ENCODE results near the gene TRIM28. TPM values are rescaled to one million over a fixed set of nuclear protein-coding genes. Genes with fewer than 3 reads are reported as not detected.

TRIM28 gene
- total and polyA plus RNA-seq, 7 experiments from 2014 or later: 55.3 to 564 (median 403) TPM

- ChIA-PET CTCF (no interaction called here), POLR2A (no interaction called here)
- Histone ChIP-seq H3K36me3 (ENCODE audit: control insufficient read depth in 2 of 3, insufficient read depth in 3 of 3, low read length in 3 of 3) (peaks cover 0 to 21% (median 0%) of the 10 kb centered on the region in 3 experiments), H3K9me3 (ENCODE audit: control insufficient read depth in 2 of 3, low read length in 3 of 3) (no peaks in the 10 kb centered on the region), H3K4me3 (ENCODE audit: low read length) (no peak overlapping the region), H3K27me3 (ENCODE audit: control insufficient read depth in 2 of 2, insufficient read depth in 2 of 2, low read length in 2 of 2) (no peaks in the 10 kb centered on the region), H3K27ac (ENCODE audit: low read depth, low read length) (no peak overlapping the region), H3K4me1 (ENCODE audit: control insufficient read depth in 2 of 2, insufficient read depth in 2 of 2, low read length in 2 of 2) (peaks cover 0 to 3% of the 10 kb centered on the region in 2 donors)
- ATAC-seq (no peak), DNase-seq (no peak)
- Mint-ChIP-seq H3K36me3 (peaks cover 2 to 12% (median 5%) of the 10 kb centered on the region in 5 donors), H3K4me3 (no peak overlapping the region), H3K4me1 (peaks cover 2 to 13% (median 3%) of the 10 kb centered on the region in 7 donors), H3K9me3 (no peaks in the 10 kb centered on the region), H3K27ac (peak overlapping the region in 1 of 9 donors; percentile 59), H3K27me3 (no peaks in the 10 kb centered on the region)
- intact Hi-C loops (cut with micrococcal nuclease): no loop called here
These were observed 42.4 kb downstream of the TRIM28 start for GRCh38 chr19:58586133-58586765.

Small RNAs within 50 kb of the gene (microRNA-seq; reads per million reads assigned to microRNA genes)
- not detected for gene MIR6807 (ENCODE audit: borderline microRNAs expressed)

Other genes starting within 250 kb of the TRIM28 start
- 100 to 1,000 TPM in 2 of 5 experiments, 10 to 100 TPM in 3; 59.7 to 122 (median 65.4) TPM for gene ERVK3-1, start 238.7 kb upstream of the TRIM28 start, total RNA-seq
- 10 to 100 TPM; 68.2 to 88.7 TPM for gene ERVK3-1, start 238.7 kb upstream of the TRIM28 start, polyA plus RNA-seq
- gene ZSCAN22, start 217.1 kb upstream of the TRIM28 start, total RNA-seq: 1 to 10 TPM; 1.1 to 6.0 (median 4.5) TPM
- 1 to 10 TPM; 1.3 to 3.6 TPM for gene ZSCAN22, start 217.1 kb upstream of the TRIM28 start, polyA plus RNA-seq
- gene A1BG, start 190.6 kb upstream of the TRIM28 start, total RNA-seq: 10 to 100 TPM in 3 of 5 experiments, 1 to 10 TPM in 2; 7.0 to 21.5 (median 12.4) TPM
- 10 to 100 TPM; 38.0 to 60.1 TPM for gene A1BG, start 190.6 kb upstream of the TRIM28 start, polyA plus RNA-seq
- 1 to 10 TPM; 1.0 to 2.7 (median 1.8) TPM for gene ZNF497, start 181.3 kb upstream of the TRIM28 start, total RNA-seq
- 1 to 10 TPM; 1.9 to 2.9 TPM for gene ZNF497, start 181.3 kb upstream of the TRIM28 start, polyA plus RNA-seq
- gene ZNF837, start 163.0 kb upstream of the TRIM28 start, total RNA-seq: 1 to 10 TPM; 1.4 to 4.3 (median 2.4) TPM
- 10 to 100 TPM in 1 of 2 donors, 1 to 10 TPM in 1; 6.9 to 15.6 TPM for gene ZNF837, start 163.0 kb upstream of the TRIM28 start, polyA plus RNA-seq
- gene RPS5, start 156.8 kb upstream of the TRIM28 start, total RNA-seq: 1,000 to 10,000 TPM in 4 of 5 experiments, 100 to 1,000 TPM in 1; 911 to 1,684 (median 1,502) TPM
- 1,000 to 10,000 TPM; 1,774 to 1,925 TPM for gene RPS5, start 156.8 kb upstream of the TRIM28 start, polyA plus RNA-seq
- under 1 TPM in 4 of 5 experiments, not detected in 1; 0.32 to 0.53 (median 0.50) TPM for gene RNF225, start 148.4 kb upstream of the TRIM28 start, total RNA-seq
- not detected for gene RNF225, start 148.4 kb upstream of the TRIM28 start, polyA plus RNA-seq
- 10 to 100 TPM in 1 of 5 experiments, 1 to 10 TPM in 4; 4.2 to 12.1 (median 8.8) TPM for gene ZNF584, start 135.4 kb upstream of the TRIM28 start, total RNA-seq
- gene ZNF584, start 135.4 kb upstream of the TRIM28 start, polyA plus RNA-seq: 1 to 10 TPM; 6.5 to 7.0 TPM
- 10 to 100 TPM in 2 of 5 experiments, 1 to 10 TPM in 3; 1.2 to 12.9 (median 4.9) TPM for gene ZNF132, start 103.9 kb upstream of the TRIM28 start, total RNA-seq
- gene ZNF132, start 103.9 kb upstream of the TRIM28 start, polyA plus RNA-seq: 1 to 10 TPM; 2.4 to 3.6 TPM
- 10 to 100 TPM in 3 of 5 experiments, 1 to 10 TPM in 2; 9.1 to 13.9 (median 11.8) TPM for gene ZNF324B, start 92.4 kb upstream of the TRIM28 start, total RNA-seq
- 1 to 10 TPM; 1.7 to 3.5 TPM for gene ZNF324B, start 92.4 kb upstream of the TRIM28 start, polyA plus RNA-seq
- gene ZNF324, start 77.0 kb upstream of the TRIM28 start, total RNA-seq: 10 to 100 TPM; 14.2 to 28.0 (median 23.4) TPM
- gene ZNF324, start 77.0 kb upstream of the TRIM28 start, polyA plus RNA-seq: 10 to 100 TPM in 1 of 2 donors, 1 to 10 TPM in 1; 9.3 to 20.8 TPM
- 10 to 100 TPM in 4 of 5 experiments, 1 to 10 TPM in 1; 9.5 to 20.0 (median 15.1) TPM for gene ZNF446, start 67.7 kb upstream of the TRIM28 start, total RNA-seq
- gene ZNF446, start 67.7 kb upstream of the TRIM28 start, polyA plus RNA-seq: 1 to 10 TPM; 3.2 to 6.0 TPM
- gene SLC27A5, start 32.1 kb upstream of the TRIM28 start, total RNA-seq: 10 to 100 TPM in 3 of 5 experiments, 1 to 10 TPM in 2; 5.9 to 14.1 (median 12.6) TPM
- gene SLC27A5, start 32.1 kb upstream of the TRIM28 start, polyA plus RNA-seq: 10 to 100 TPM; 18.4 to 26.9 TPM
- 10 to 100 TPM in 3 of 5 experiments, 1 to 10 TPM in 2; 9.8 to 19.2 (median 17.0) TPM for gene ZBTB45, start 24.3 kb upstream of the TRIM28 start, total RNA-seq
- 1 to 10 TPM; 5.1 to 6.5 TPM for gene ZBTB45, start 24.3 kb upstream of the TRIM28 start, polyA plus RNA-seq
- 100 to 1,000 TPM in 1 of 5 experiments, 10 to 100 TPM in 4; 64.3 to 131 (median 71.2) TPM for gene CHMP2A, start 11.0 kb downstream of the TRIM28 start, total RNA-seq
- 100 to 1,000 TPM; 167 to 193 TPM for gene CHMP2A, start 11.0 kb downstream of the TRIM28 start, polyA plus RNA-seq
- 10 to 100 TPM; 37.1 to 92.1 (median 55.8) TPM for gene UBE2M, start 14.5 kb downstream of the TRIM28 start, total RNA-seq
- gene UBE2M, start 14.5 kb downstream of the TRIM28 start, polyA plus RNA-seq: 1 to 10 TPM; 7.5 to 7.8 TPM
- gene MZF1, start 29.3 kb downstream of the TRIM28 start, total RNA-seq: 10 to 100 TPM; 35.0 to 51.8 (median 44.9) TPM
- 10 to 100 TPM in 1 of 2 donors, 1 to 10 TPM in 1; 9.9 to 18.6 TPM for gene MZF1, start 29.3 kb downstream of the TRIM28 start, polyA plus RNA-seq

Data from naive thymus-derived CD4-positive, alpha-beta T cell (primary cell).